ENCODE data around the gene LMX1A. TPM values are rescaled to one million over a fixed set of nuclear protein-coding genes. Genes with fewer than 3 reads are reported as not detected.
A peak's percentile ranks its signal among the peaks of the same experiment; 100 is the strongest.

The LMX1A gene
- total RNA-seq, 6 experiments from 2014 or later: 0.14 TPM; not detected in 5

GRCh38 chr1:165226326-165226725 is 130.2 kb downstream of the LMX1A start:
- ATAC-seq (no peak), DNase-seq (no peak)
- Histone ChIP-seq H3K27ac (no peak overlapping the region), H3K4me3 (no peak overlapping the region), H3K27me3 (no peaks in the 10 kb centered on the region), H3K36me3 (no peaks in the 10 kb centered on the region), H3K4me1 (peaks cover 0 to 21% (median 7%) of the 10 kb centered on the region in 4 donors), H3K9me3 (no peaks in the 10 kb centered on the region)
- TF ChIP-seq POLR2A (IDR thresholded peaks at IDR 0.05): no peak
- no peak for TF ChIP-seq CTCF (IDR thresholded peaks at IDR 0.05)
- intact Hi-C loops (cut with DNase I): no loop called here
- 83% methylated on average over 2 of the region's 2 CpGs for WGBS (ENCODE audit: insufficient coverage, low coverage, low lambda C conversion rate, missing lambda C conversion rate)

GRCh38 chr1:165225650-165226049 is 130.9 kb downstream of the LMX1A start:
- no peaks in the 10 kb centered on the region for H3K36me3 ChIP-seq
- no peak for TF ChIP-seq CTCF (IDR thresholded peaks at IDR 0.05)
- no peak for TF ChIP-seq POLR2A (IDR thresholded peaks at IDR 0.05)
- intact Hi-C loops (cut with DNase I): no loop called here
- no peak overlapping the region for H3K27ac ChIP-seq
- no peaks in the 10 kb centered on the region for H3K27me3 ChIP-seq
- 80% methylated on average over 1 of the region's 1 CpG for WGBS (ENCODE audit: insufficient coverage, low coverage, low lambda C conversion rate, missing lambda C conversion rate)
- DNase-seq (no peak), ATAC-seq (no peak)
- no peak overlapping the region for H3K4me3 ChIP-seq
- no peaks in the 10 kb centered on the region for H3K9me3 ChIP-seq
- H3K4me1 ChIP-seq: peaks cover 0 to 21% (median 7%) of the 10 kb centered on the region in 4 donors

- Histone ChIP-seq H3K27me3 (no peaks in the 10 kb centered on the region), H3K27ac (no peak overlapping the region), H3K4me1 (peaks cover 0 to 21% (median 7%) of the 10 kb centered on the region in 4 donors), H3K4me3 (no peak overlapping the region), H3K9me3 (no peaks in the 10 kb centered on the region), H3K36me3 (no peaks in the 10 kb centered on the region)
- TF ChIP-seq CTCF (IDR thresholded peaks at IDR 0.05): no peak
- TF ChIP-seq POLR2A (IDR thresholded peaks at IDR 0.05): no peak
- DNase-seq (no peak), ATAC-seq (no peak)
- intact Hi-C loops (cut with DNase I): no loop called here
- 89% methylated on average over 3 of the region's 3 CpGs for WGBS (ENCODE audit: insufficient coverage, low coverage, low lambda C conversion rate, missing lambda C conversion rate)
These were observed 131.5 kb downstream of the LMX1A start for GRCh38 chr1:165225062-165225461.

- Histone ChIP-seq H3K4me1 (peaks cover 0 to 21% (median 7%) of the 10 kb centered on the region in 4 donors), H3K27ac (peak overlapping the region in 1 of 3 donors; percentile 25), H3K4me3 (no peak overlapping the region), H3K27me3 (no peaks in the 10 kb centered on the region), H3K9me3 (no peaks in the 10 kb centered on the region), H3K36me3 (no peaks in the 10 kb centered on the region)
- DNase-seq (no peak), ATAC-seq (peak; percentile 76 to 93 (median 84))
- WGBS (ENCODE audit: insufficient coverage, low coverage, low lambda C conversion rate, missing lambda C conversion rate): 51% methylated on average over 2 of the region's 2 CpGs
- intact Hi-C loops (cut with DNase I): no loop called here
- no peak for TF ChIP-seq CTCF (IDR thresholded peaks at IDR 0.05)
- no peak for TF ChIP-seq POLR2A (IDR thresholded peaks at IDR 0.05)
These were observed 132.0 kb downstream of the LMX1A start for GRCh38 chr1:165224504-165224903.

GRCh38 chr1:165222580-165222979 is 133.9 kb downstream of the LMX1A start:
- Histone ChIP-seq H3K9me3 (no peaks in the 10 kb centered on the region), H3K4me3 (no peak overlapping the region), H3K4me1 (peaks cover 0 to 21% (median 7%) of the 10 kb centered on the region in 4 donors), H3K27ac (no peak overlapping the region), H3K36me3 (no peaks in the 10 kb centered on the region), H3K27me3 (no peaks in the 10 kb centered on the region)
- intact Hi-C loops (cut with DNase I): no loop called here
- DNase-seq (no peak), ATAC-seq (no peak)
- WGBS (ENCODE audit: insufficient coverage, low coverage, low lambda C conversion rate, missing lambda C conversion rate): 71% methylated on average over 4 of the region's 5 CpGs
- TF ChIP-seq POLR2A (IDR thresholded peaks at IDR 0.05) (no peak), CTCF (IDR thresholded peaks at IDR 0.05) (no peak)

All from right lobe of liver (tissue), 6 donors.